Right lobe of liver (tissue), 6 donors: Measurements from ENCODE around the gene THAP8. TPM values are rescaled to one million over a fixed set of nuclear protein-coding genes. Genes with fewer than 3 reads are reported as not detected.
A peak's percentile ranks its signal among the peaks of the same experiment; 100 is the strongest.

Source experiments
- ATAC-seq, 4 donors: fragments of 200-7000 bp; cut with Tn5 transposase; one replicate each; pipeline ENCODE4 v1.9.1; 2020; ENCODE audit warnings: mild to moderate bottlenecking in 4 of 4, moderate library complexity in 4 of 4
- DNase-seq, 3 donors: peaks; one replicate each; pipeline ENCODE4 v3.0.0-alpha.2; 2020
- H3K27ac ChIP-seq, 3 donors: fragments of 200-600 bp; one replicate each; pipeline ENCODE4 v1.8.0; 2022
- H3K27me3 ChIP-seq, 2 donors: fragments of 200-600 bp; one replicate each; pipeline ENCODE4 v1.8.0; 2022
- H3K36me3 ChIP-seq, 4 donors: fragments of 200-600 bp; sonication (generic) in 1 of 4; one replicate each; pipeline versions ENCODE4 v1.5.1 to v1.8.0; 2017 to 2022; ENCODE audit warnings: control low read depth in 1 of 4
- H3K4me1 ChIP-seq, 4 donors: fragments of 200-600 bp; sonication (generic) in 1 of 4; one replicate each; pipeline versions ENCODE4 v1.5.1 to v1.8.0; 2017 to 2022; ENCODE audit warnings: control low read depth in 1 of 4
- H3K4me3 ChIP-seq, 3 donors: fragments of 200-600 bp; one replicate each; pipeline ENCODE4 v1.8.0; 2022
- H3K9me3 ChIP-seq, 4 donors: fragments of 200-600 bp; sonication (generic) in 1 of 4; one replicate each; pipeline versions ENCODE4 v1.5.1 to v1.8.0; 2017 to 2022; ENCODE audit warnings: control low read depth in 1 of 4
- POLR2A ChIP-seq: fragments of 450-650 bp; IDR thresholded peaks from one replicate; pipeline ENCODE4 v1.6.1; 2017; ENCODE audit warnings: antibody characterized with exemption, mild to moderate bottlenecking
- WGBS: methylation state at CpG from one replicate; pipeline ENCODE4 v1.1.6; 2018; ENCODE audit warnings: low coverage, low lambda C conversion rate; ENCODE audit not compliant: insufficient coverage; ENCODE audit errors: missing lambda C conversion rate; 5-methylcytosine and 5-hydroxymethylcytosine counted together
- intact Hi-C, 2 donors: fragments of 100-400 bp; cut with DNase I; formaldehyde crosslinking; loops; one replicate each; pipeline versions ENCODE4 v1.11.2 to v1.14.1; 2022
- total RNA-seq, 6 experiments: library from RNA; depleted of rRNA in 2 of 6; stranded (reverse); fragments of >200 nt in 2 of 6; fragmentation: NEBNext Ultra II Directional in 3 of 6; extraction: Animal tissue kit (Norgen Biotek cat#: 25700) in 3 of 6; gene quantifications; one replicate each; pipeline versions ENCODE4 v1.1.0 to v1.2.4, GENCODE V29; 2016 to 2023
- TF ChIP-seq, protein P1 (sequence below), 4 donors: fragments of 200-600 bp in 3 of 4; fragments of 450-650 bp in 1 of 4; IDR thresholded peaks; one replicate each; pipeline versions ENCODE4 v1.5.1 to v1.8.0; 2016 to 2022; ENCODE audit warnings: antibody characterized with exemption in 4 of 4, mild to moderate bottlenecking in 2 of 4
- donor health status: DM: no; HTN: yes; CAD: no.
- donor health status: DM: no; HTN: no; CAD: no.
- donor health status: DM: no; HTN: no; CAD: no.
- donor health status: DM: no; HTN: yes; CAD: no.
- donor health status: DM: no; HTN: yes; CAD: no.

Gene THAP8
- total RNA-seq, 6 experiments from 2014 or later: 2.5 to 9.0 (median 4.2) TPM

DNA sequence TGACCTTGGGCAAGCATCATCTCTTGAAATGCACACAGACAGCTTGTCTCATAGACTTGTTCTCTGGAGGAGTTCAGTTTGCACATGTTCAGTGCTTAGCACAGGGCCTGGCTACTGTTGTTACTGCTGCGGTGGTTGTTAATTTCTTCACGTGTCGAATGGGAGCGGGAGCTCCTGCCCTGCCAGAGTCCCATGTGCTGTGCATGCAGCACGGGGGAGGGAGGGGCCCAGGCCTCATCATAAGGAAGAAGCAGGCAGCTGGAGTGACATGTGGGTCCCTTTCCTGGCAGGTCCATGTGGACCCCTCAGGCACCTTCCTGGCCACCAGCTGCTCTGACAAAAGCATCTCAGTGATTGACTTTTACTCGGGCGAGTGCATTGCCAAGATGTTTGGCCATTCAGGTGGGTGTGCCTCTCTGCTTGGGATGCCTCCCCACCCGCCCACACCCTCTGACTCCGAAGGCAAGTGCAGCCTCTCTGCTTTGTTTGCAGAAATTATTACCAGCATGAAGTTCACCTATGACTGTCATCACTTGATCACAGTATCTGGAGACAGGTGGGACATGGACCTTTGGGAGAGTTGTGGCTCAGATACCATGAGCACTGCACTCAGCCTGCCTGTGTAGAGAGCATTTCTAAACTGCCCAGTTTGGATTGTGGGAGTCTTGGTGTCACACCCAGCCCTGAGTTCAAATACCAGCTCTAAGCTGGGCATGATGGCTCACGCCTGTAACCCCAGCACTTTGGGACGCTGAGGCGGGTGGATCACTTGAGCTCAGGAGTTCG, 37.0 kb upstream of the THAP8 start:
- intact Hi-C loops: no loop called here
- DNase-seq (peak in 1 of 3 donors; percentile 20), ATAC-seq (no peak)
- TF ChIP-seq POLR2A: no peak
- TF ChIP-seq, protein P1, sequence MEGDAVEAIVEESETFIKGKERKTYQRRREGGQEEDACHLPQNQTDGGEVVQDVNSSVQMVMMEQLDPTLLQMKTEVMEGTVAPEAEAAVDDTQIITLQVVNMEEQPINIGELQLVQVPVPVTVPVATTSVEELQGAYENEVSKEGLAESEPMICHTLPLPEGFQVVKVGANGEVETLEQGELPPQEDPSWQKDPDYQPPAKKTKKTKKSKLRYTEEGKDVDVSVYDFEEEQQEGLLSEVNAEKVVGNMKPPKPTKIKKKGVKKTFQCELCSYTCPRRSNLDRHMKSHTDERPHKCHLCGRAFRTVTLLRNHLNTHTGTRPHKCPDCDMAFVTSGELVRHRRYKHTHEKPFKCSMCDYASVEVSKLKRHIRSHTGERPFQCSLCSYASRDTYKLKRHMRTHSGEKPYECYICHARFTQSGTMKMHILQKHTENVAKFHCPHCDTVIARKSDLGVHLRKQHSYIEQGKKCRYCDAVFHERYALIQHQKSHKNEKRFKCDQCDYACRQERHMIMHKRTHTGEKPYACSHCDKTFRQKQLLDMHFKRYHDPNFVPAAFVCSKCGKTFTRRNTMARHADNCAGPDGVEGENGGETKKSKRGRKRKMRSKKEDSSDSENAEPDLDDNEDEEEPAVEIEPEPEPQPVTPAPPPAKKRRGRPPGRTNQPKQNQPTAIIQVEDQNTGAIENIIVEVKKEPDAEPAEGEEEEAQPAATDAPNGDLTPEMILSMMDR (IDR thresholded peaks at IDR 0.05): no peak
- no peaks in the 10 kb centered on the region for H3K9me3 ChIP-seq
- H3K27me3 ChIP-seq: no peaks in the 10 kb centered on the region
- no peaks in the 10 kb centered on the region for H3K36me3 ChIP-seq
- no peak overlapping the region for H3K27ac ChIP-seq
- H3K4me1 ChIP-seq: no peaks in the 10 kb centered on the region
- H3K4me3 ChIP-seq: no peak overlapping the region
- WGBS: 45% methylated on average over 4 of the region's 13 CpGs

DNA sequence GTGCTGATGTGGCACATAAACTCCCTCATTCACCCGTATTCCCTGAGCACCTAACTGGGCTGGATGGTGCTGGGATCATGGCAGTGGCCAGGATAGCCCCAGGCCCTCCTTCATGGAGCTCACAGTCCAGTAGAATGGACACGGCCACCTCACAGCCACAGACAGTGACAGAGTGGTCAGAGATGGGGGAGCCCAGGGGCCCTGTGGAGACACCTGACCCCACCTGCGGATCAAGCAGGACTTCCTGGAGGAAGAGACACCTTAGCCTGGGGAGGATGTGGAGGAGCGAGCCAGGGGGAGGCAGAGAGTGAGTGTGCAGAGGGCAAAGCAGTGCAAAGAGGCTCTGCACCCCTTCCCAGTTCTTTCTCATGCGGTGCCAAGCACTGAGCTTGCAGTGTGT, 35.8 kb upstream of the THAP8 start:
- Histone ChIP-seq H3K4me3 (no peak overlapping the region), H3K9me3 (no peaks in the 10 kb centered on the region), H3K36me3 (no peaks in the 10 kb centered on the region), H3K27me3 (no peaks in the 10 kb centered on the region), H3K27ac (no peak overlapping the region), H3K4me1 (no peaks in the 10 kb centered on the region)
- ATAC-seq: peak in 1 of 4 donors; percentile 9
- WGBS: 93% methylated on average over 3 of the region's 5 CpGs
- intact Hi-C loops: no loop called here
- TF ChIP-seq POLR2A: no peak
- TF ChIP-seq, protein P1 (IDR thresholded peaks at IDR 0.05): no peak
- DNase-seq: no peak

DNA sequence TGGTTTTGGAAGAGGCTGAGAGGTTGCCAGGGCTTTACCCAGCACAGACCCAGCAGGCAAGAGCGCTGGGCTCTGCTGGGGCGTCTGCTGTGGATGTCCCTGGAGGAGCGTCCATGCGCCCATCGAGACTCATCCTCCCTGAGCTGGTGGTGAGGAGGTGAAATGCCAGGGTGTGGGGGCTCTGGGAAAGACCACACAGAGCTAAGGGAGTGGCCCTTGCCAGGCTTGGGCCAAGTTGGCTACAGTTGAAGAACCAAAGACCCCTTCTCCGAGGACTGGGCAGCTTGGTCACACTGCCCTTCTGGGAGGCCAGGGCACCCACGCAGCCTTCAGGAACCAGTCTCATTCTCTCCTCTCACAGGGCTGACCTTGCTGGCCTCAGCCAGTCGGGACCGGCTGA, 32.2 kb upstream of the THAP8 start:
- WGBS: 80% methylated on average over 2 of the region's 9 CpGs
- no peaks in the 10 kb centered on the region for H3K4me1 ChIP-seq
- no peaks in the 10 kb centered on the region for H3K36me3 ChIP-seq
- H3K9me3 ChIP-seq: no peaks in the 10 kb centered on the region
- H3K27me3 ChIP-seq: no peaks in the 10 kb centered on the region
- H3K27ac ChIP-seq: no peak overlapping the region
- DNase-seq (peak in 1 of 3 donors; percentile 22), ATAC-seq (no peak)
- intact Hi-C loops: no loop called here
- no peak for TF ChIP-seq POLR2A
- TF ChIP-seq, protein P1 (IDR thresholded peaks at IDR 0.05): no peak
- H3K4me3 ChIP-seq: no peak overlapping the region

DNA sequence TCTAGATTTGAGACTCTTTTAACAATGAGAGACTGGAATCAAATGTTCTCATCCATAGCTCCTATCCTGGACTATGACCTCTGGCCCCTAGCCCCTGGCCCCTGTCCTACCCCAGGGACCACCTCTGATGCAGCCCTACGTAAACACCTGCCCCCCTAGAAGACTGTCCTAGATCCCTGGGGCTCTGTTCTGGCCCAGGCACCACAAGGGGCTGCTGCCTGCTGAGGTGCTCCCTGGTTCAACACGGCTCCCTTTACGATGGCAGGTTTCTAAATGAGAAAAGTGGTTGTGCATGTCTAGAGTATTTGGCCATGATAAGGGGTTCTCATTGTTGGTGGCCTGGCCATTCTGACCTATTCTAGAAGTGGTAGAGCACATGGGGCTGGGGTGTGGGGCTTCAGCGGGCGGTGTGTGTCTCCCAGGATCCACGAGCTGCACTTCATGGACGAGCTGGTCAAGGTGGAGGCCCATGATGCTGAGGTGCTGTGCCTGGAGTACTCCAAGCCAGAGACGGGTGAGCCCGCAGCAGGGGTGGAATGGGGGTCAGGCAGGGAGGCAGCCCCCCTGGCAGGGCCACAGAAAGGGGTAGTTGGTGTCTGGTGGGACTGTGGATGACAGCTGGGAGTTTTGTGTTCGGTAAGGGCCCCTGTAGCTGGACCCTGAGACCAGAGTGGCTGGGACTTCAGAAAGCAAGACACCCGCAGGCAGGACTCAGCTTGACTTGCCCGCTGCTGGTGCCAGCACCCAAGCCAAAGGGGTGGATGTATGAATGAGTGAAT, 30.3 kb upstream of the THAP8 start:
- no peaks in the 10 kb centered on the region for H3K36me3 ChIP-seq
- ATAC-seq (no peak), DNase-seq (no peak)
- intact Hi-C loops: no loop called here
- H3K4me3 ChIP-seq: no peak overlapping the region
- no peaks in the 10 kb centered on the region for H3K27me3 ChIP-seq
- 94% methylated on average over 10 of the region's 12 CpGs for WGBS
- H3K27ac ChIP-seq: no peak overlapping the region
- no peak for TF ChIP-seq POLR2A
- TF ChIP-seq, protein P1 (IDR thresholded peaks at IDR 0.05): no peak
- H3K4me1 ChIP-seq: peaks cover 0 to 2% (median 0%) of the 10 kb centered on the region in 4 donors
- no peaks in the 10 kb centered on the region for H3K9me3 ChIP-seq
